ENCODE data around the gene MYOM3. TPM values are rescaled to one million over a fixed set of nuclear protein-coding genes. Genes with fewer than 3 reads are reported as not detected.
"Not testable (repeated sequence)": the region's sequence is repeated elsewhere in the genome, so short reads cannot be mapped to it uniquely, and the experiment has no call there.

Gene MYOM3
- total and polyA plus RNA-seq, 5 donors from 2014 or later: not detected

DNA sequence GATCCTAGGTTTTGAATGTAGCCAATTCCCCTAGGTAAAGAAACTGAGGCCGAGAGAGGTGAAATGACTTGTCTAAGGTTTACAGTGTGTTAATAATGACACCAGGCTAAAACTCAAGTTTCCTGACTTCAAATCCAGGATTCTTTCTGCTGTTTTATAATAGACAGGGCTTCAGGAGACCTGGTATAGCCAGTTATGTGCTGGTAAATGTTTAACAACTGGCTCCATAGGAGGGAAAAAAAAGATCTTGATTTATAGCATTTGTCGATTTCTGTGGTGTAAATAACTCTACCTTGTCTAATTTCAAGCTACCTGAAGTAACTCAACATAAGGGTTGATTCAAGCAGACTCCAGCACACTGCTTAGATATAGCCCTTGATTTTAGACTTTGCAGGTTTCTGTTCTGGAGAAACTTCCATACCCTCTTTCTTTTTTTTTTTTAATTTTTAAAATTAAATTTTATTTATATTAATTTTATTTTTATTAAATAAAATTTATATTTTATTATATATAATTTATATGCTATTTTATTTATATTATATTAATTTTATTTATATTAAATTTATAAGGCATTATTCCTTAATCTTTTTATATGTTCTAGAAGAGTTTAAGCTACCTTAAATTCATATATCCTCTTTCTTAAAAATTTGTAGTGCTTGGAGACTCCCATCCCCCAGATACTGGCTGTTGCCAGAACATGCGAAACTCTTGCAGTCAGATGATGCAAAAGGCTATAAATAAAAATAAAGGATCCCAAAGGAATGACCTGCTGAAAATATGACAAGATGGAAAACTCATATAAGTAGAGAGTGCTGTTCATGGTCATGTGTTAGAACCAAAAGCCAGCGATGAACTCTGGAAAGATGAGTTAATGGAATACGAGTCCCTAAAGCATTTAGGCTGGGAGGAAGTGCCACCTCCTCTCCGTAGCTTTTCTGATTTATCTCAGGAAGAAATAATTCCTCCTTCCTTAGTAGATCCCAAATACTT lies 96.4 kb downstream of the MYOM3 start:
- Histone ChIP-seq H3K4me1 (ENCODE audit: control insufficient read depth, insufficient read depth, low read length, poor library complexity, severe bottlenecking) (no peaks in the 10 kb centered on the region), H3K9me3 (ENCODE audit: control insufficient read depth in 2 of 2, low read length in 2 of 2) (no peaks in the 10 kb centered on the region), H3K36me3 (ENCODE audit: control insufficient read depth, insufficient read depth, low read length) (no peaks in the 10 kb centered on the region), H3K27me3 (ENCODE audit: control insufficient read depth, insufficient read depth, low read length) (peaks cover 6% of the 10 kb centered on the region), H3K27ac (ENCODE audit: insufficient read depth, low read length, poor library complexity, severe bottlenecking) (no peak overlapping the region), H3K4me3 (ENCODE audit: low read depth, low read length) (no peak overlapping the region)
- no peak for ATAC-seq (ENCODE audit: low read depth in 2 of 2)
- no peak for DNase-seq
- peaks cover 0 to 2% (median 0%) of the 10 kb centered on the region in 4 donors for H3K4me1 Mint-ChIP-seq
- H3K4me3 Mint-ChIP-seq: no peak overlapping the region
- no peaks in the 10 kb centered on the region for H3K36me3 Mint-ChIP-seq
- H3K9me3 Mint-ChIP-seq: no peaks in the 10 kb centered on the region
- H3K27ac Mint-ChIP-seq: no peak overlapping the region
- H3K27me3 Mint-ChIP-seq: peaks cover 23% of the 10 kb centered on the region

DNA sequence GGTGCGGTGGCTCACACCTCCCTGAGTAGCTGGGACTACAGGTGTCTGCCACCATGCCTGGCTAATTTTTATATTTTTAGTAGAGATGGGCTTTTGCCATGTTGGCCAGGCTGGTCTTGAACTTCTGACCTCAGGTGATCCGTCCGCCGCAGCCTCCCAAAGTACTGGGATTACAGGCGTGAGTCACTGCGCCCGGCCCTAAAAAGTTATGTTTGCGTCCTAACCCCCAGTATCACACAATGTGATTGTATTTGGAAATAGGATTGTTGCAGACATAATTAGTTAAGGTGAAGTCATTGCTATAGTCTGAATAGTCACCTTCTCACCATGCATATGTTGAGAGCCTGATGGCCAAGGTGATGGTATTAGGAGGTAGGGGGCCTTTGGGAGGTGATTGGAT lies 99.1 kb downstream of the MYOM3 start:
- not testable (repeated sequence) for H3K27ac Mint-ChIP-seq; H3K27me3 ChIP-seq (ENCODE audit: control insufficient read depth, insufficient read depth, low read length); ATAC-seq (ENCODE audit: low read depth in 2 of 2); H3K36me3 ChIP-seq (ENCODE audit: control insufficient read depth, insufficient read depth, low read length); H3K36me3 Mint-ChIP-seq; H3K27ac ChIP-seq (ENCODE audit: insufficient read depth, low read length, poor library complexity, severe bottlenecking); H3K9me3 Mint-ChIP-seq; H3K4me1 Mint-ChIP-seq; H3K4me3 ChIP-seq (ENCODE audit: low read depth, low read length); H3K4me3 Mint-ChIP-seq; DNase-seq; H3K4me1 ChIP-seq (ENCODE audit: control insufficient read depth, insufficient read depth, low read length, poor library complexity, severe bottlenecking); H3K9me3 ChIP-seq (ENCODE audit: control insufficient read depth in 2 of 2, low read length in 2 of 2)
- peaks cover 39% of the 10 kb centered on the region for H3K27me3 Mint-ChIP-seq

DNA sequence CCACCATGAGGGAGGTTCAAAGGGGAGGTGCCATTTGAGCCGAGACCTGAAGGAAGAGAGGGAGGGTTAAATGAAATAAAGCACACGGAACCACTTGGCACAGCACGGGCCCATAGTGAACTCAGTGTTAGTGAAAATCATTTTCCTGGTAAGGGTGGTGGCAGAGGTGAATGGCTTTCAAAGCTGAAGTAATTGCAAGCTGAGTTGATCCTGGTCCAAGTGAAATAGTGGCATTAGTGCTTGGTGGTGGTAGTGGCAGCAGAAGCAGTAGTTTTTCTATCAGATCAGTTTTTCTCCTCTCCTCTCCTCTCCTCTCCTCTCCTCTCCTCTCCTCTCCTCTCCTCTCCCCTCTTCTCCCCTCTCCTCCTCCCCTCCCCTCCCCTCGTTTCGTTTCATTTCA lies 101.3 kb downstream of the MYOM3 start:
- Mint-ChIP-seq H3K36me3 (no peaks in the 10 kb centered on the region), H3K4me1 (peaks cover 0 to 2% (median 0%) of the 10 kb centered on the region in 4 donors), H3K27ac (no peak overlapping the region), H3K27me3 (peaks cover 48% of the 10 kb centered on the region), H3K4me3 (no peak overlapping the region), H3K9me3 (peaks cover 0 to 4% (median 0%) of the 10 kb centered on the region in 7 donors)
- ATAC-seq (ENCODE audit: low read depth in 2 of 2): no peak
- Histone ChIP-seq H3K4me3 (ENCODE audit: low read depth, low read length) (no peak overlapping the region), H3K27me3 (ENCODE audit: control insufficient read depth, insufficient read depth, low read length) (peaks cover 8% of the 10 kb centered on the region), H3K4me1 (ENCODE audit: control insufficient read depth, insufficient read depth, low read length, poor library complexity, severe bottlenecking) (no peaks in the 10 kb centered on the region), H3K36me3 (ENCODE audit: control insufficient read depth, insufficient read depth, low read length) (no peaks in the 10 kb centered on the region), H3K27ac (ENCODE audit: insufficient read depth, low read length, poor library complexity, severe bottlenecking) (no peak overlapping the region), H3K9me3 (ENCODE audit: control insufficient read depth in 2 of 2, low read length in 2 of 2) (no peaks in the 10 kb centered on the region)
- no peak for DNase-seq

DNA sequence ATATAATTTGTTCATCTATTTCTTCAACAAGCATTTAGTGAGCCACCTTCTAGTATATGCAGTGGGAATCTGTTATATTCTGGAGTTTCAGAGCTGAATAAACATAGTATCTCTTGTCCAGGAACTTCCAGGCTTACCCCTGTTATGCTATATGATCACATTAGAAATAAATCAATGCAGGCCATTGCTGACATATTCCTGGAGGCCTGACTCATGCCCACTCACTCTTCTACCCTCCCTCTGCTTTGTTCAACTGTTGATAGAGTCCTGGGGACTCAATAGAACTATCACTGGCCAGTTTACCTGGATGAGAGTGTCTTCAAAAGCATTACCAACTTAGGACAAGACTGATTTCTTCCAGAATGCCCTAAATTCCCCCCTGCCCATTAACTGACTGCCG lies 102.5 kb downstream of the MYOM3 start:
- H3K27me3 ChIP-seq (ENCODE audit: control insufficient read depth, insufficient read depth, low read length): peaks cover 10% of the 10 kb centered on the region
- Mint-ChIP-seq H3K9me3 (peaks cover 0 to 4% (median 0%) of the 10 kb centered on the region in 7 donors), H3K36me3 (no peaks in the 10 kb centered on the region)

DNA sequence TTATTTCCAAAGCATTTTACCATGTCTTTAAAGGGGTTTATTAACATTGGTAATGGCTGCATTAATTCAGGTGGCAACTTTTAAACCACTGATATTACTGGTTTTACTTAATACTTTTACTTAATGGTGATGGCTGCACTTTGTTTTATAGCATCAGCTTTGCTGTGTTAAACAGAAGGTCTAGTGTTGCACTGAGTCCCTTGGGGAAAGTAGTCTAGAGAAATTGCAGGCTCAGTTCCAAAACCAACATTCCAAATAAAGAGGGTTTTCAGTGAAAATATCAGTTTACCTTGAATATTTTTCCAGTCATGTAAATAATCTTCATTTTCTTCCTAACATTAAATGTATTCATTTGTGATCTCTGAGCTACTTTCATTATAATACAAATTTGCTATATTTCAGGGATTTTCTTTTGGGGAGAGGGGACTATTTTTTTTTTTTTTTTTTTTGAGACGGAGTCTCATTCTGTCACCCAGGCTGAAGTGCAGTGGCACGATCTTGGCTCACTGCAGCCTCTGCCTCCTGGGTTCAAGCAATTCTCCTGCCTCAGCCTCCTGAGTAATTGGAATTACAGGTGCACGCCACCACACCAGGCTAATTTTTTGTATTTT lies 103.3 kb downstream of the MYOM3 start:
- not testable (repeated sequence) for H3K9me3 ChIP-seq (ENCODE audit: control insufficient read depth in 2 of 2, low read length in 2 of 2); DNase-seq; H3K27ac ChIP-seq (ENCODE audit: insufficient read depth, low read length, poor library complexity, severe bottlenecking); H3K4me1 ChIP-seq (ENCODE audit: control insufficient read depth, insufficient read depth, low read length, poor library complexity, severe bottlenecking); H3K4me1 Mint-ChIP-seq; H3K27me3 ChIP-seq (ENCODE audit: control insufficient read depth, insufficient read depth, low read length); ATAC-seq (ENCODE audit: low read depth in 2 of 2); H3K36me3 Mint-ChIP-seq; H3K36me3 ChIP-seq (ENCODE audit: control insufficient read depth, insufficient read depth, low read length); H3K4me3 Mint-ChIP-seq; H3K4me3 ChIP-seq (ENCODE audit: low read depth, low read length); H3K27ac Mint-ChIP-seq; H3K9me3 Mint-ChIP-seq
- H3K27me3 Mint-ChIP-seq: peaks cover 44% of the 10 kb centered on the region

More for the DNA sequence above, 102.5 kb downstream of the MYOM3 start:
- H3K36me3 ChIP-seq (ENCODE audit: control insufficient read depth, insufficient read depth, low read length): no peaks in the 10 kb centered on the region
- Mint-ChIP-seq H3K27ac (no peak overlapping the region), H3K4me1 (peaks cover 0 to 2% (median 0%) of the 10 kb centered on the region in 4 donors), H3K4me3 (no peak overlapping the region), H3K27me3 (peaks cover 42% of the 10 kb centered on the region)
- H3K9me3 ChIP-seq (ENCODE audit: control insufficient read depth in 2 of 2, low read length in 2 of 2): no peaks in the 10 kb centered on the region
- no peak for ATAC-seq (ENCODE audit: low read depth in 2 of 2)
- DNase-seq: no peak
- no peak overlapping the region for H3K27ac ChIP-seq (ENCODE audit: insufficient read depth, low read length, poor library complexity, severe bottlenecking)
- H3K4me3 ChIP-seq (ENCODE audit: low read depth, low read length): no peak overlapping the region
- H3K4me1 ChIP-seq (ENCODE audit: control insufficient read depth, insufficient read depth, low read length, poor library complexity, severe bottlenecking): no peaks in the 10 kb centered on the region

DNA sequence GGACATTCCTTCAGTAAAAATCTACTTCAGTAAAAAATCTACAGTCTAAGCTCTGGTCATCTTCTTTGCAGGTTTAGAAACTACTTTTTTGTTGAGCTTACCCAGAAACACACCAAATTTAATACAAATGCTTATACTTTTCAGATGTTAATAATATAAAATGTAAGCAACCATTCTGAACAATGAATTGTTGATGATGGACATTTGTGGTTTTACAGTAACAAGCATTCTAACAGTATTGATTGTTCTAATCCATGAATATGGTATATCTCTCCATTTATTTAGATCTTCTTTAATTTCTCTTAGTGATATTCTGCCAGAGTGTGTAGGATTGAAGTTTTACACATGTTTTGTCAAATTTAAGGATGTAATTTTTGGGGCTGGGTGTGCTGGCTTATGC lies 104.9 kb downstream of the MYOM3 start:
- H3K4me3 Mint-ChIP-seq: no peak overlapping the region
- Histone ChIP-seq H3K4me3 (ENCODE audit: low read depth, low read length) (no peak overlapping the region), H3K27me3 (ENCODE audit: control insufficient read depth, insufficient read depth, low read length) (peaks cover 3% of the 10 kb centered on the region), H3K36me3 (ENCODE audit: control insufficient read depth, insufficient read depth, low read length) (no peaks in the 10 kb centered on the region), H3K27ac (ENCODE audit: insufficient read depth, low read length, poor library complexity, severe bottlenecking) (no peak overlapping the region), H3K4me1 (ENCODE audit: control insufficient read depth, insufficient read depth, low read length, poor library complexity, severe bottlenecking) (no peaks in the 10 kb centered on the region), H3K9me3 (ENCODE audit: control insufficient read depth in 2 of 2, low read length in 2 of 2) (no peaks in the 10 kb centered on the region)
- DNase-seq (no peak), ATAC-seq (ENCODE audit: low read depth in 2 of 2) (no peak)
- no peaks in the 10 kb centered on the region for H3K36me3 Mint-ChIP-seq
- peaks cover 0 to 4% (median 0%) of the 10 kb centered on the region in 7 donors for H3K9me3 Mint-ChIP-seq
- H3K27ac Mint-ChIP-seq: no peak overlapping the region
- H3K27me3 Mint-ChIP-seq: peaks cover 47% of the 10 kb centered on the region
- peaks cover 0 to 4% (median under 1%) of the 10 kb centered on the region in 4 donors for H3K4me1 Mint-ChIP-seq

Measured in CD4-positive, CD25-positive, alpha-beta regulatory T cell (primary cell).